Kidney (tissue), 14 donors: Measurements from ENCODE around the gene PDZRN4. TPM values are rescaled to one million over a fixed set of nuclear protein-coding genes. Genes with fewer than 3 reads are reported as not detected.

Experiments
- DNase-seq, 5 donors: peaks; one replicate each; pipeline ENCODE4 v3.0.0-alpha.2; 2013 to 2020
- FAIRE-seq: peaks from 2 replicates; lab custom pipeline; 2012; peaks lifted over from hg19 to GRCh38; lab: Jason Lieb, UNC
- H3K27ac ChIP-seq, 2 donors: one replicate each; pipeline ENCODE4 v1.7.0; 2013; ENCODE audit warnings: low read depth in 2 of 2, low read length in 2 of 2, inconsistent platforms in 1 of 2
- H3K27me3 ChIP-seq: one replicate; pipeline ENCODE4 v1.7.1; 2013; ENCODE audit warnings: low read length, inconsistent platforms; ENCODE audit not compliant: control insufficient read depth, insufficient read depth
- H3K36me3 ChIP-seq, 3 donors: one replicate each; pipeline versions ENCODE4 v1.7.0 to v1.7.1; 2013; ENCODE audit warnings: low read length in 3 of 3, control low read depth in 1 of 3, inconsistent platforms in 1 of 3; ENCODE audit not compliant: insufficient read depth in 3 of 3, control insufficient read depth in 2 of 3
- H3K4me1 ChIP-seq, 3 donors: one replicate each; pipeline versions ENCODE4 v1.7.0 to v1.7.1; 2013; ENCODE audit warnings: low read length in 3 of 3, inconsistent platforms in 1 of 3, low read depth in 1 of 3; ENCODE audit not compliant: control insufficient read depth in 2 of 3, insufficient read depth in 2 of 3
- H3K4me3 ChIP-seq, 3 donors: one replicate each; pipeline versions ENCODE4 v1.7.0 to v1.8.1; 2013; ENCODE audit warnings: low read length in 3 of 3, control low read depth in 1 of 3, inconsistent platforms in 1 of 3
- H3K9ac ChIP-seq, 3 donors: one replicate each; pipeline versions ENCODE4 v1.7.0 to v1.7.1; 2013; ENCODE audit warnings: low read length in 3 of 3, control low read depth in 1 of 3, inconsistent platforms in 1 of 3
- H3K9me3 ChIP-seq, 3 donors: one replicate each; pipeline versions ENCODE4 v1.7.0 to v1.7.1; 2013; ENCODE audit warnings: low read length in 3 of 3, control low read depth in 1 of 3, inconsistent platforms in 1 of 3; ENCODE audit not compliant: control insufficient read depth in 2 of 3, insufficient read depth in 1 of 3
- CTCF ChIP-seq: IDR thresholded peaks from 3 replicates; pipeline ENCODE4 v1.5.1; 2012; ENCODE audit warnings: mild to moderate bottlenecking, moderate library complexity, borderline replicate concordance; ENCODE audit not compliant: insufficient read depth; ENCODE audit errors: extremely low read depth
- intact Hi-C: fragments of 100-400 bp; cut with DNase I; formaldehyde crosslinking; loops from one replicate; pipeline ENCODE4 v1.11.1; 2022
- polyA plus RNA-seq: library from polyadenylated mRNA; stranded (reverse); fragments of 350-450 nt; fragmentation: Illumina TruSeq; extraction: RNeasy Lipid Tissue Mini Kit (QIAGEN cat#74804); gene quantifications from one replicate; pipeline ENCODE4 v1.2.3, GENCODE V29; 2014; ENCODE audit warnings: low read depth, low replicate concordance; ENCODE audit not compliant: insufficient read depth
- total RNA-seq: library from RNA; stranded (reverse); fragmentation: NEBNext Ultra II Directional; extraction: Animal tissue kit (Norgen Biotek cat#: 25700); gene quantifications from one replicate; pipeline ENCODE4 v1.2.1, GENCODE V29; 2021
- donor health status: control.
- donor health status: control.
- donor health status: control.
- donor health status: control.
- donor health status: control.
- donor health status: DM: yes; HTN: yes; CAD: no.
- donor health status: Normal renal cell carcinoma (clear cell type).

The PDZRN4 gene
- total and polyA plus RNA-seq, 2 donors from 2014 or later: 0.56 to 2.1 TPM

- no peak for FAIRE-seq
- H3K4me3 ChIP-seq: no peak overlapping the region
- H3K4me1 ChIP-seq: no peaks in the 10 kb centered on the region
Observed at GRCh38 chr12:41327096-41327895, 139.2 kb downstream of the PDZRN4 start.

GRCh38 chr12:41333974-41334373 is 145.9 kb downstream of the PDZRN4 start:
- no peak overlapping the region for H3K27ac ChIP-seq
- TF ChIP-seq CTCF: no peak
- no peaks in the 10 kb centered on the region for H3K27me3 ChIP-seq
- no peaks in the 10 kb centered on the region for H3K4me1 ChIP-seq
- FAIRE-seq: no peak
- no peaks in the 10 kb centered on the region for H3K36me3 ChIP-seq
- no peak overlapping the region for H3K4me3 ChIP-seq
- intact Hi-C loops: no loop called here
- H3K9ac ChIP-seq: no peak overlapping the region
- no peak for DNase-seq
- no peaks in the 10 kb centered on the region for H3K9me3 ChIP-seq

More at GRCh38 chr12:41327096-41327895, 139.2 kb downstream of the PDZRN4 start:
- no peak overlapping the region for H3K27ac ChIP-seq
- H3K9ac ChIP-seq: no peak overlapping the region
- H3K36me3 ChIP-seq: no peaks in the 10 kb centered on the region
- TF ChIP-seq CTCF: no peak
- no peaks in the 10 kb centered on the region for H3K9me3 ChIP-seq
- DNase-seq: no peak
- H3K27me3 ChIP-seq: no peaks in the 10 kb centered on the region
- intact Hi-C loops: no loop called here

DNA sequence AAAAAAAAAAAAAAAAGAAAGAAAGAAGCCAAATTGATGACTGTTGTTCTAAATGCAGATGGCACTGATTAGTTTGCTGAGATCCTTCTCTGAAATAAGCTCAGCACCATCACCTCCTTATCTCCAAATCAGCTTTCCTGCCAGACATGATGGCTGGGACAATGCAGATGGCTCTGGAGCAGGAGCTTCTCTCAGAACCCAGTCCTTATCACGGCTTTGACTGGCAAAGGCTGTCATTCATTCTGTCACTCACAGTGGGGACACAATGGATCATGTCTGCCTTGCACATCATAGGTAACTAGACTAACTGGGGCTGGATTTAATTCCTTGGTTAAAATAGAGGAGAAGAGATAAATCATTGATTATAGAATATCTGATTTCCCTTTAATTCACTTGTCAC is 146.3 kb downstream of the PDZRN4 start:
- DNase-seq: no peak
- Histone ChIP-seq H3K4me3 (no peak overlapping the region), H3K27me3 (no peaks in the 10 kb centered on the region), H3K4me1 (no peaks in the 10 kb centered on the region), H3K9ac (no peak overlapping the region), H3K36me3 (no peaks in the 10 kb centered on the region), H3K9me3 (no peaks in the 10 kb centered on the region), H3K27ac (no peak overlapping the region)
- FAIRE-seq: no peak
- no peak for TF ChIP-seq CTCF
- intact Hi-C loops: no loop called here
